GM19239 (cell line): Measurements from ENCODE around the gene UNC119.

Experiments
- DNase-seq: peaks from one replicate; pipeline ENCODE4 v3.0.0; 2011; ENCODE audit warnings: low spot score; ENCODE audit not compliant: insufficient read length
- FAIRE-seq: peaks from 2 replicates; lab custom pipeline; 2011; peaks lifted over from hg19 to GRCh38; lab: Jason Lieb, UNC

Gene UNC119

DNA sequence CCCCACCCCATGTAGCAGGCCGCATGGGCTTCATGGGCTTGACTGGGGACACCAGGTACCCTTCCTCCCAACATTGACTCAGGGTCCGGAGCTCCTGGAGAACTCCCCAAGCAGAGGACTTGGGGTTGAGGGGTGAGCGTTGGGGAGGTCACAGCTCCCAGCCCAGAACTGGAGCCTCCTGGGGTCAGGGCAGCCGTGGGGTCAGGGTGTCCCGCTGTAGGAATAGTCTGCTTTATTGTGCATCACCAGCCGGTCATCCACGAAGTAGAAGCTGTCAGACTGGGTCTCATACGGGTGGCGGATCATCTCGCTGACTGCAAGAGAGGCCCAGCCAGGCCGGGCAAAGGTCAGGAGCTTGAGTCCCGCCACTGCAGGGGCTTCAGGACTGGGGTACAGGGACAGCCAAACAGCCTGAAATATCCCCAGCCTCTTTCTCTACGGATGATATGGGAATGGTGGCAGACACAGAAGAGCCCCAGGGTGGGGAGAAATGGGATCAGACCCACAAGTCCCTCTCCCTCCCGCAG, 5.3 kb downstream of the UNC119 start:
- FAIRE-seq (no peak), DNase-seq (no peak)

DNA sequence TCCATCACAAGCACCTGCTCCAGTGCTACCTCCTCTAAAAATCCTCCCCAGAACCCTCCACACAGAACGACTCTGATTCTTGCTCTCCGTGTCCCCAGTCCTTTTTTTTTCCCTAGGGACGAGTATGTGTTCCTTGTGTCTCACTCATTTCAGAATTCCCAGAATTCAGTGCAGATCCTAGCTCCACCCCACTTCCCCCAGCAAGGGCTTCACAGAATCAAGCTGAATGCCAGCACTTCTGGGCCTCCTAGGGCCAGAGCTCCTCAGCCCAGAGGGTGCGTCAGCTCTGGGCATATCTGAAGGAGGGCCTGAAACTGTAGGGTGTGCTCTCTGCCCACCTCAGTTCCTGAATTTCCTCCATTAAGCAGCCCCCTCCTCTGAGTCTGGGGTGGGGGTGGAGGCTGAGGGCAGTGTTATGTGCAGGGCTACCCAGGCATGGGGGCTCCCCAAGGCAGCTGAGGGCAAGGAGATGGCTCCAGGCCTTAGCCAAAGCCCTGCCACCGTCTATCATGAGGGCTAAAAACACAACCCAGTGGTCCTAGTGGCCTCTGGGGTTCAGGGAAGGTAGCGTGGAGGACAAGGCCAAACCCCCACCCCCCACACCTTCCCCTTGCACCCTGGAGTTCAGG, 6.5 kb downstream of the UNC119 start:
- FAIRE-seq (no peak), DNase-seq (no peak)

DNA sequence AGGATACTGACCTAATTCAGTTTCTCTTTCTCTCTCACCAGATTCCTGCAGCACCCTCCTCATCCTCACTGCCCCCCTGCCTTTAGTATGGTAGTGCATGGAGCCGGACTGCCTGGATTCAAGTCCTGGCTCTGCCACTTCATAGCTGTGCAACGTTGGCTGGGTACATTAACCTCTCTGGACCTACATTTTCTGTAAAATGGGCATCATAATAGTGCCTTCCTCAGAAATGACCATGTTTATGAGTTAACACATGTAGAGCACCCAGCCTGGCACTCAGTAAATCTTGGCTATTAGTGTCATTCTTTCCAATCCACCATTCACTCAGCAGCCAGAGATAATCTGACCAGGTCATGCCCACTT, 7.3 kb downstream of the UNC119 start:
- DNase-seq = no peak
- FAIRE-seq = no peak

DNA sequence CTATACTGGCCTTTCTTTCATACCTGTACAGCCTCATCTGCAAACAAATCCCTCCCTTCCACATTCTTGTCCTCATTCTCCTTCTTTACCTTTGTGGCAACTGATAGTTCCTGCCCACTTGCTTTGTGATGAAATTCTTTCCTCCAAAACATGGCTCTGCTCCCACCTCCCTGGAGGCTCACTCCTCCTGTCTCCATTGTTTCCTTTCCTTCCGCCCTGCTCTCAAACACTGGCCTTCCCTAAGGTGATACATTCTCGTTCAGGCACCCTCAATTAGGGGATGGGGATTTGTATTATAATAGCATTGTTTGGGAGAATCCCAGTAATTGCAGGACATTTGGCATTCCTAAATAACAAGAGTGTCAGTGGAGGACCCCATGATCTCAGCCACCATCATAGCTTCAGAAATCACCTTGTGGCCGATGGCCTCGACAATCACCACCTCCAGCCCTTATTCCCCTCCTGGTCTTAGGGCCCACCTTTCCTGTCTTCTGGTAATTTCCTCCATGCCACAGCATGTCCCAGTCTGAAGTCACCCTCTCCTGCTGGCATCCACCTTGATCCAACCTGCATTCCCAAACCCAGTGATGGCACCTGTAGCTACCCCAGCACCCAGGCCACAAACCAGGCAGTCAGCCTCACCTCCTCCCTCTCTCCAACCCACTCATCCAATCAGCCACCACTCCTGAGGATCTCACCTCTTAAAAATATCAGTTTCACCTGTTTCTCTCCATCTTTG, 7.9 kb downstream of the UNC119 start:
- FAIRE-seq = no peak

DNA sequence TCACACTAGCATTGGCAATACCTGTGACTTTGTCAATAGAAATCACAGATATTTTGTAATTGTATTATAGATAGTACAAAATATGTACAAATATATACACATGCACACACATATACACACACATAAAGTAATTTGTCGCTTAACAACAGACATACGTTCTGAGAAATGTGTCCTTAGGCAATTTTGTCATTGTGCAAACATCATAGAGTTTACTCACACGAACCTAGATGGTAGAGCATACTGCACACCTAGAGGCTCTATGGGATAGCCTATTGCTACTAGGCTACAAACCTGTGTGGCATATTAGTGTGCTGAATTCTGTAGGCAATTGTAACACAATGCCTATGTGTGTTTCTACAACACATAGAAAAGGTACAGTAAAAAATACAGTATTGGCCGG, 11.0 kb downstream of the UNC119 start:
- FAIRE-seq = no peak

More for the DNA sequence above, 7.9 kb downstream of the UNC119 start:
- no peak for DNase-seq

DNA sequence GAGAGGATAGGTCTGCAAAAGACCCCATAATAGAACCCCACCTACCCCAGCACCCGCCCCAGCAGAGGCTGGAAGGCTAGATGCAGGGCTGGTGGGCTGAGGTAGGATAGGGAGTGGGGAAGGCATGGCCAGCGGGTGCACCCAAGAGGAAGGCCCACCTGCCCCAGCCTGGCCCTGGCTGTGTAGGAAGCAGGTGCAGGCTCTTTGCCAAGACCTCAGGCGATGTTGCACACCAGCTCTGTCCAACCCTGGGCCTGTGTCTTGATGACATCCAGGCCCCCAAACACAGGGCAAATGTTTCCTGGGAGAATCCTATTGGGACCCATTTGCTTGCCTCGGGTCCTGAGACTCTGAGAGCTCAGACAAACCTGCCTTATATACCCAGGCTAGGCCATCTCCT, 12.2 kb downstream of the UNC119 start:
- FAIRE-seq = no peak

More for the DNA sequence above, 11.0 kb downstream of the UNC119 start:
- no peak for DNase-seq

DNA sequence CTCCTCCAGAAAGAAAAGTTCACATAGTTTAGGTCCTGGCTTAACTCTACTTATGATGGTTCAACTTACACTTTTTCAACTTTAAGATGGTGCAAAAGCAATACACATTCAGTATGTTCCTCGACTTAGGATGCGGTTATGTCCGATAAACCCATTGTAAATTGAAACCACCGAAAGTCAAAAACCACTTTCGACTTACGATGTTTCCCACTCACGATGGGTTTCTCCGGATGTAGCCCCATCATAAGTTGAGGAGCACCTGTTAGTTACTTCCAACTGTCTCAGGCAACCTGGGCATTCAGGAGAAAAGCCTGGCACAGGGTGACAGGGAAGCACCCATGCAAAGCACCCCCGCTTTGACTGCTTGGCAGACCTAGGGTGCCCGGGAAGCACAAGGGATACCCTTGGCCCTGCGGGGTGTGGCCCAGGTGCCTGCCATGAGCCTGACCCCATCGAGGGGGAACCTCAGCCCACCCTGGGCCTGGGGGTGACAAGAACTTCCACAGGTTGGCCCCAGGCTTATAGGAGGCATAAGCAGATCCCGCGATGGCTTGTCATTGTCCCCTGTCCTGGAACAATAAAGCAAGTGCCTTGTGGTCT, 14.0 kb downstream of the UNC119 start:
- no peak for FAIRE-seq
- DNase-seq = no peak

More for the DNA sequence above, 12.2 kb downstream of the UNC119 start:
- DNase-seq = no peak

DNA sequence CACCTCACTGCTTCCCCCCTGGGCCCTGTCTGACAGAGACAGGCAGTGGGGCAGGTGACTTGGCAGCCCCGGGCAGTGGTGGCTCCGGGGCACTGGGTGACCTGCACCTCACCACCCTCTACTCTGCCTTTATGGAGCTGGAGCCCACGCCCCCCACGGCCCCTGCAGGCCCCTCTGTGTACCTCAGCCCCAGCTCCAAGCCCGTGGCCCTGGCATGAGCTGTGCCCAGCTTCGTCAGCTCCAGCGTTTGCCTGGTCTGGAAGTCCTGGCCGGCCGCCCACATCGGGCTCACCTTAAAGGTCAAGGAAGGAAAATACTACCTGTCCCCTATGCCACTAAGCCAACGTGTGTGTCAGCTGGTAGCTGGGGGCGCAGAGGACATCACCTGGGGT, 15.2 kb downstream of the UNC119 start:
- FAIRE-seq (no peak), DNase-seq (no peak)

DNA sequence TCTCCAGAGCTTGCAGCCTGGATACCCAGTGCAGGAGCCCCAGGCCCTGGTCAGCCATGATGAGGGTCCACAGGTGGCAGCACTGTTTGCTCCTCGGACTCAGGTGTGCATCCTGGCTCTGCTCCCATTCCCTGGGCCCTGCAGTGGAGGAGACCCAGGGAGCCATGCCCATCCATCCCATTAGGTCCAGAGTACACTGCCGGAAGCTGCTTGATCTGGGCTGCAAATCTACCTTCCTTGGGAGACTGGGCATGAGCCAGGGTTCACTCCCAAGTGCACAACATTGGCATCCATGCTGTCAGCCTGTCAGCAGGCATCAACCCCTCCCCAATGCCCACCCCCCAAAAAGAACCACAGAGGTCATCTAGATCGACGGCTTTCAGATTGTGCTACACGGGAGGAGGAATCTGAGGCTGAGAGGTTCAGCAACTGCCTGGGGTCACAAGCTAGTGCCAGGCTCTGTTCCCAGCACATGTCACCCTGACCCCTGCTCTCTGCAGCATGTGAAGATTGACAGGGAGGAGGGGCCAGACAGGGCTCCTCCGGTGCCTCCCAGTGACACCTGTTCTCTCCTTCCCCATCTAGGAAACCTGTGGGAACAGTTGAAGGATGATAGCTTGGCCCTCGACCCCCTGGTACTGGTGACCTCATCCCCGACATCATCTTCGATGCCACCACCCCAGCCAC, 15.7 kb downstream of the UNC119 start:
- DNase-seq (no peak), FAIRE-seq (no peak)

DNA sequence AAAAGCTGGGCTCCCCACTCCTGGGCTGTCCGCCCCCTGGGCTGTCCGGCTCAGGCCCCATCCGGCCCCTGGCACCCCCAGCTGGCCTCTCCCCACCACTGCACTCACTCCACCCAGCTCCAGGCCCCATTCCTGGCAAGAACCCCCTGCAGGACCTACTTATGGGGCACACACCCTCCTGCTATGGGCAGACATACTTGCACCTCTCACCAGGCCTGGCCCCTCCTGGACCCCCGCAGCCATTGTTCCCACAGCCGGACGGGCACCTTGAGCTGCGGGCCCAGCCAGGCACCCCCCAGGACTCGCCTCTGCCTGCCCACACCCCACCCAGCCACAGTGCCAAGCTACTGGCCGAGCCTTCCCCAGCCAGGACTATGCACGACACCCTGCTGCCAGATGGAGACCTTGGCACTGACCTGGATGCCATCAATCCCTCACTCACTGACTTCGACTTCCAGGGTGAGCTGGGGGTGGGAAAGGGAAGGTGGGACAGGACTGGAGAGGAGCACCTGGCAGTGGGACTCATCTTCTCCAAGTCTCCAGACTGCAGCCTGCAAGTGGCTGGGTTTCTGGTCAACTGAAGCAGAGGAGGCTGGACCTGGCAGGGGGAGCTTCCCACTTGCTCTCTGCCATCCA, 17.6 kb downstream of the UNC119 start:
- no peak for FAIRE-seq
- DNase-seq = no peak

DNA sequence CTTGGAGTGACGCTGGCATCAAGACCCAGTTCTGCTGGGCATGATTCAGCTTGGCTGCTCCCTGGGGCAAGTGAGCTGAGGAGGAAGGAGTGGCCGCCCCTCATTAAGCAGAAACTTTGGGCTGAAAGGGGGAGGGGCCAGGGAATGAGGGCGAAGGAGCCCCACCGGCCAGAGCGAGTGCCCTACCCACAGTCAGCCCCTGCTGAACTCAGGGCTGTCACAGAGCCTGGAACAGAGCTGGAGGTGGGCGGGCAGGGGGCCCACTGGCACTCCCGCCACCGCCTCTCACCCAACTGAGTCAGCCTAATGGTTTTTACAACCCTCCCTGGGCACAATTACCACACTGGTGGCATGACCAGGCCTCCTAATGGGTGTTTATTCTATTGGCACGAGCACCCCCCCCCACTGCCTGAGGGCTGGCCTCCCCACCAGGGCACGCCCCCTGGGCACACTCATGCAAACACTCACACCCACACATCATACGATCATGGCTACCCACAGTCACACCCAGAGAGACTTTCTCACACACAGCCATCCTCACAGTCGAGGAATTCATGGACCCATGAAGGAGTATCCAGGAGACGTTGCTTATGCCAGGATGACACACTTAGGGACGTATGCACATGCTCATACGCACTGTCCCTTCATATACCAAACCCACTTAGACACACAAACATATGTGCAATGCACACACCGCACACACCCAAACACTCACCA, 19.2 kb downstream of the UNC119 start:
- DNase-seq (no peak), FAIRE-seq (no peak)

DNA sequence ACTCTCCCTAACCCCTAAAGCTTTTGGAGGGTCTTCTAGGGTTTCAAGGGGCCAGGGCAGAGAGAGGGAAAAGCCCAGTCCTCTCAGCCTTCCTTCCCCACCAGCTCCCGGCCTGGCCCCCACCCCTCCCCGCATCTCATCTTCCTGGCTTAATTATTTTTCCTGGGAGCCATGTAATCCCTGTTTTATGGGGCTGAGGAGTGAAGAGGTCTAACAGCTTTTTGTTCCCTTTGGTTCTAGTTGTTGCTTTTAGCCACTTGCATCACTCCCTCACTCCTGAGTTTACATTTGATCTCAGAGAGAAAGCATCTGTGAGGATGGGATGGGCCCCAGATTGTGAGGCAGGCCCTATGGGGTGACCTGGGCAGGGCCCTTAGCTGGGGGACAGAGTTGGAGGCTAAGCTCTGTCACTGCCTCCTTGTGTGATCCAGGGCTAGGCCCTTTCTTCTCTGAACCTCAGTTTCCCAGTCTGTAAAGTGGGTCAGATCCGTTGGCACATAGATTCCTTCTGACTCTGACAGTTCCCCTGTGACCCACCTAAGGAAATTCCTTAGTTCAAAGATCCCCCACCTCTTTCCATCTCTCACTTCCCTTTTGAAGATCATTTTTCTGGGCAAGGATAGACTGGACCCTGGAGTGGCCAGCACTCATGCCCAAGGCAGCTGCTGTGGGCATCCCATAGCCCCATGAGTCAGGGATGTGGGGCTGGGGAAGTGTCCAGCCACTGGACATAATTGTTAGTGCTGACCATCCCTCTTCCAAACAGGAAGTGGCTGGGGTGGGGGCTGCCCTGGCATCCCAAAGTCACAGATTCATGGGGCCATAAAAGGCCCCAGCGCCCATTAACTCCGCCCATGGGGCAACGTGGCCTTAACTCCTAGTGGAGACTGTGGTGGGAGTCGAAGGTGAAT, 20.1 kb downstream of the UNC119 start:
- FAIRE-seq = no peak
- no peak for DNase-seq

DNA sequence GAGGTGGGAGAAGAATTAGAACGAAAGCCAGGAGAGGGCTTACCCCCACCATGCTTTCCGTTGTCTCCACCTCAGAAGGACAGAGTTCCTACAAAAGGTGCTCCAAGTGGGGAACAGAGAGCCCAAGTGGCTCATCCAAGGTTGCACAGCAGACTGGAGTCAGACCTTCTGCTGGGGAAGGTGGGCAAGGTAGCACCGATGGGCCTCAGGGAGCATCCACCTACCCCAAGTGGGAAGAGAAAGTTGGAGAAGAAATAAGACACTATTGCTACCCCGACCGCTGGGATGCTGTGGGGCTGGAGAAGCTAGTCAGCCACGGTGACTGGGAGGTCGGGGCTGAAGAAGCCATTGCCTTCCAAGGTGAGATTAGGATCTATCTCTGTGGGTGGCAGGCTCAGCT, 21.5 kb downstream of the UNC119 start:
- FAIRE-seq (no peak), DNase-seq (no peak)

DNA sequence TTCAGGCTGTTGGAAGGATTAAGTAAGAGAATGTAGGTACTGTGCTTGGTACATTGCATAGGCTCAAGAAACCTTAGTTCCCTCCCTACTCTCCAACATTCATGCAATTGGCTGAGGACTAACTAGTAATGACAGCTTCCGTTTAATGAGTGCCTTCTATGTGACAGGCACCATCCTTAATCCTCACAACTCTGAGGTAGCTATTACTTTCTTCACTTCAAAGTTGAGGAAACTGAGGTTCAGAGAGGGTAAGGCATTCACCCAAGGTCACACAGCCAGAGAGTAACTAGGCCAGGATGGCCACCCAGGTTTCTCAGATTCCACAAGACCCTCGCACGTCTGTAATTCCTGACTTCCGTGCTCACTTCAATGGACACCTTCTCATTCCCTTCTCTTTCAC, 22.2 kb downstream of the UNC119 start:
- FAIRE-seq (no peak), DNase-seq (no peak)

DNA sequence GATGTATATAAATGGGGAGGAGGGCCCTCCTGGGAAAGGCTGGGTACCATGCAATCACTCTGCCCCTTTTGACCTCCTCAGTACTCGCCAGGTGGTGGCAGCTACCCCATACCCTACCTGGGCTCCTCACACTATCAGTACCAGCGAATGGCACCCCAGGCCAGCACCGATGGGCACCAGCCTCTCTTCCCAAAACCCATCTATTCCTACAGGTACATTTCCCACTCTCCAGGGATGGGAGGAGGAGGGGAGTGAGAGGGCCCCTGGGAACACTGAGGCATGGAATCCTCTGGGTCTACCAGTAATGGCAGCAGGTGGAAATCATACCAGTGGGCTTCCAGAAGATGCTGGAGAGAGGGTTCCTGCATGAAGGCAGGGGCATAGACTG, 23.4 kb downstream of the UNC119 start:
- no peak for DNase-seq
- no peak for FAIRE-seq

DNA sequence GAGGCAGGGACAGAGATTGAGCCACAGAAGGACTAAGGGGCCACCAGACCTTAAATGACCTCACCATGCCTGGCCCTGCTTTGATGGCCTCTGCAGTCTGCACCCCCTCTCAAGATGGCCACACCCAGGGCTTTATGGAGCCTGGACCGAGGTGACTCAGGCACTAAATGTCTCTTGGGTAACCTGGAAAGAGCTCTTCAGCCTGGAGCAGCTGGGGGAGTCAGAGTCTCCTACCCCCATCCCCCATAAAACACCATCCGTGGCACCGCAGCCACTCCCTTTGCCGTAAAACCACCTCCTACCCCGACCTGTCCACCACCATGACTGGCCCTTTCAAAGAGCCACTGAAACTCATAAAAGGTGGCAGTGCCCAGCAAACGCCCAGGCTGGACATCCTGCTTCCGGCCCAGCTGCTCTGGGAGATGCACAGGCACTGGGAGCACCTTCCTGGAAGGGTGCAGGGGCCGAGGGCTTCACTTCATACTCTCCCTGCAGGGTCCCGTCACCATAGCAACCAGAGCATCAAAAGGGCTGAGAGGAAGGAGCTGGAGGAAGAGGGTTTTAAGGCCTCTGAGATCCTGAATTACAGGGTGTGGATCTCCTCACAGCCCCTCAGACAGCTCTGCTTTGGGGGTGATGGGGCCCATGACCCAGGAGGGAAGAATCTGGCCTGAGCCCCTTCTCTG, 24.0 kb downstream of the UNC119 start:
- FAIRE-seq (no peak), DNase-seq (no peak)

DNA sequence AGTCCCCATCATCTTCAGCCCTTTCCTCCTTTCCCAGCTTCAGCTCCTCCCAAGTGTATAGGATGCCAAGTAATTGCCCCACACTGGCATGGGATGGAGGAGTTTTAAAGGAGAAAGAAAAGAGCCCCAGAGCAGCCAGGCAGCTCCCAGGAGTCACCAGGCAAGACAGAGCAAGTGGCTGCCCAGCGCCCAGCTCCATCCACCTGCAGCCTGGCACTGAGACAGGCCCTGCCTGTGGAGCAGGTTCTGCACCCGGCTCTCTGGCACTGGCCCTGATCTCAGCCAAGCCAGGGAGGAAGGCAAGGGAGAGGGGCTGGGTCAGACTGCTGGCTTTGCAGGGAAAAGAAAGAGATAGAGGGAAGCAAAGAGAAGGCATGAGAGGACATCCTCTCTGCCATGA, 24.6 kb downstream of the UNC119 start:
- no peak for FAIRE-seq

DNA sequence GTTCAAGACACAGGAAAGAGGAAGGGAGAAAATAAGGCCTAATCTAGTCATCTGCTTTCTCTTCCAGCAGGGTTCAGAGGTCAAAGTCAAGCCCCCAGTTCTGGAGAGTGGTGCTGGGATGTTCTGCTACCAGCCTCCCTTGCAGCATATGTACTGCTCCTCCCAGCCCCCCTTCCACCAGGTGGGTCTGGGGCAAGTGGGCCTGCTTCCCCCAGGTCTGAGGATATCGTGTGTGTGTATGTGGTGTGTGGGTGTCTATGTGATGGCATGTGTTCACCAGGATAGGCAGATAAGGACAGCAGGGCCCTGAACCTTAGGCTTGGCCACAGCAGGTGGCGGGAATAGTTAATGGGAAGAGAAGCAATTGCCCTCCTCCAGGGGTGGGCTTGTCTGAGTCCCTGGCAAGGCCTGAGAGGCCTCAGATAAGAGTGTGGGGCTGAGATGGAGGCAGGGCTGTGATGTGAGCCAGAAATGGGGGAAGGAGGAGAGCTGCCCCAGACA, 25.2 kb downstream of the UNC119 start:
- FAIRE-seq = no peak
- no peak for DNase-seq

More for the DNA sequence above, 24.6 kb downstream of the UNC119 start:
- DNase-seq = no peak
